ENCODE data around the gene CCL4L2.
"Not testable (repeated sequence)": the region's sequence is repeated elsewhere in the genome, so short reads cannot be mapped to it uniquely, and the experiment has no call there.

Gene CCL4L2

GRCh38 chr17:36210439-36211211 is at the start of gene CCL4L2:
Gene CCL4L2, plus strand, starts transcription at chr17:36211063.
- not testable (repeated sequence) for H3K4me3 Mint-ChIP-seq, H3K36me3 Mint-ChIP-seq, H3K9me3 Mint-ChIP-seq, H3K27ac Mint-ChIP-seq
- peak; percentile 97 for ATAC-seq (ENCODE audit: low read depth)
- peaks cover 36% of the 10 kb centered on the region for H3K4me1 Mint-ChIP-seq
- peaks cover 31% of the 10 kb centered on the region for H3K27me3 Mint-ChIP-seq
- peak; percentile 26 to 36 for DNase-seq (ENCODE audit: low spot score in 2 of 2)

GRCh38 chr17:36168836-36169235 is 42.0 kb upstream of the CCL4L2 start:
- ATAC-seq (ENCODE audit: low read depth); DNase-seq (ENCODE audit: low spot score in 2 of 2); H3K36me3 Mint-ChIP-seq; H3K27me3 Mint-ChIP-seq; H3K27ac Mint-ChIP-seq; H3K4me3 Mint-ChIP-seq; H3K9me3 Mint-ChIP-seq; H3K4me1 Mint-ChIP-seq: not testable (repeated sequence)

GRCh38 chr17:36176536-36176935 is 34.3 kb upstream of the CCL4L2 start, which contains the start of gene TBC1D3B:
Gene TBC1D3B, minus strand, starts transcription at chr17:36176636. Its CDS starts 1,586 bp downstream, at chr17:36175050.
- not testable (repeated sequence) for H3K36me3 Mint-ChIP-seq

GRCh38 chr17:36181446-36182175 is 29.3 kb upstream of the CCL4L2 start:
- H3K27ac Mint-ChIP-seq; DNase-seq (ENCODE audit: low spot score in 2 of 2); ATAC-seq (ENCODE audit: low read depth); H3K9me3 Mint-ChIP-seq; H3K36me3 Mint-ChIP-seq; H3K4me1 Mint-ChIP-seq; H3K4me3 Mint-ChIP-seq: not testable (repeated sequence)
- H3K27me3 Mint-ChIP-seq = peaks cover 25% of the 10 kb centered on the region

More at GRCh38 chr17:36176536-36176935, 34.3 kb upstream of the CCL4L2 start, which contains the start of gene TBC1D3B:
- not testable (repeated sequence) for DNase-seq (ENCODE audit: low spot score in 2 of 2); H3K9me3 Mint-ChIP-seq; H3K4me3 Mint-ChIP-seq; H3K27ac Mint-ChIP-seq; ATAC-seq (ENCODE audit: low read depth); H3K4me1 Mint-ChIP-seq
- peaks cover 12% of the 10 kb centered on the region for H3K27me3 Mint-ChIP-seq

GRCh38 chr17:36182176-36183000 is 28.5 kb upstream of the CCL4L2 start:
- ATAC-seq (ENCODE audit: low read depth) = no peak
- Mint-ChIP-seq H3K27me3 (peaks cover 25% of the 10 kb centered on the region), H3K4me3 (no peak overlapping the region), H3K9me3 (no peaks in the 10 kb centered on the region), H3K36me3 (no peaks in the 10 kb centered on the region), H3K27ac (no peak overlapping the region), H3K4me1 (no peaks in the 10 kb centered on the region)
- no peak for DNase-seq (ENCODE audit: low spot score in 2 of 2)

- H3K36me3 Mint-ChIP-seq = no peaks in the 10 kb centered on the region
- DNase-seq (ENCODE audit: low spot score in 2 of 2) = no peak
- no peaks in the 10 kb centered on the region for H3K4me1 Mint-ChIP-seq
- H3K27me3 Mint-ChIP-seq = peaks cover 30% of the 10 kb centered on the region
- no peak overlapping the region for H3K4me3 Mint-ChIP-seq
- H3K9me3 Mint-ChIP-seq = no peaks in the 10 kb centered on the region
- ATAC-seq (ENCODE audit: low read depth) = no peak
- H3K27ac Mint-ChIP-seq = no peak overlapping the region
Observed at GRCh38 chr17:36183001-36183971, 27.6 kb upstream of the CCL4L2 start.

- Mint-ChIP-seq H3K9me3 (no peaks in the 10 kb centered on the region), H3K4me1 (peaks cover 6% of the 10 kb centered on the region), H3K27ac (no peak overlapping the region), H3K27me3 (peaks cover 30% of the 10 kb centered on the region), H3K36me3 (no peaks in the 10 kb centered on the region), H3K4me3 (no peak overlapping the region)
- ATAC-seq (ENCODE audit: low read depth) (no peak), DNase-seq (ENCODE audit: low spot score in 2 of 2) (no peak)
Observed at GRCh38 chr17:36184023-36184765, 26.7 kb upstream of the CCL4L2 start.

- DNase-seq (ENCODE audit: low spot score in 2 of 2) (no peak), ATAC-seq (ENCODE audit: low read depth) (no peak)
- Mint-ChIP-seq H3K36me3 (no peaks in the 10 kb centered on the region), H3K27me3 (peaks cover 29% of the 10 kb centered on the region), H3K27ac (no peak overlapping the region), H3K4me3 (no peak overlapping the region), H3K4me1 (peaks cover 8% of the 10 kb centered on the region), H3K9me3 (no peaks in the 10 kb centered on the region)
Observed at GRCh38 chr17:36185416-36185815, 25.4 kb upstream of the CCL4L2 start.

GRCh38 chr17:36186810-36187763 is 23.8 kb upstream of the CCL4L2 start:
- H3K27ac Mint-ChIP-seq; H3K4me3 Mint-ChIP-seq; ATAC-seq (ENCODE audit: low read depth); H3K9me3 Mint-ChIP-seq; DNase-seq (ENCODE audit: low spot score in 2 of 2); H3K36me3 Mint-ChIP-seq; H3K4me1 Mint-ChIP-seq: not testable (repeated sequence)
- H3K27me3 Mint-ChIP-seq = peaks cover 22% of the 10 kb centered on the region

GRCh38 chr17:36187943-36188665 is 22.8 kb upstream of the CCL4L2 start:
- not testable (repeated sequence) for H3K36me3 Mint-ChIP-seq; H3K9me3 Mint-ChIP-seq; H3K27ac Mint-ChIP-seq; H3K4me1 Mint-ChIP-seq; H3K4me3 Mint-ChIP-seq; ATAC-seq (ENCODE audit: low read depth); DNase-seq (ENCODE audit: low spot score in 2 of 2)
- peaks cover 16% of the 10 kb centered on the region for H3K27me3 Mint-ChIP-seq

- no peaks in the 10 kb centered on the region for H3K9me3 Mint-ChIP-seq
- peaks cover 16% of the 10 kb centered on the region for H3K27me3 Mint-ChIP-seq
- H3K36me3 Mint-ChIP-seq = no peaks in the 10 kb centered on the region
- H3K4me3 Mint-ChIP-seq = no peak overlapping the region
- peaks cover 8% of the 10 kb centered on the region for H3K4me1 Mint-ChIP-seq
- DNase-seq (ENCODE audit: low spot score in 2 of 2) (no peak), ATAC-seq (ENCODE audit: low read depth) (peak; percentile 81)
- no peak overlapping the region for H3K27ac Mint-ChIP-seq
Observed at GRCh38 chr17:36188891-36189306, 22.0 kb upstream of the CCL4L2 start.
